Frontal cortex (tissue), 4 donors: ENCODE results near the gene OR6N1. TPM values are rescaled to one million over a fixed set of nuclear protein-coding genes. Genes with fewer than 3 reads are reported as not detected.

Source experiments
- DNase-seq, 2 donors: peaks; one replicate each; pipeline ENCODE4 v3.0.0; 2012; ENCODE audit warnings: low spot score in 2 of 2
- FAIRE-seq: peaks from 2 replicates; lab custom pipeline; 2012; peaks lifted over from hg19 to GRCh38; lab: Jason Lieb, UNC
- total RNA-seq: library from RNA; depleted of rRNA; stranded (reverse); fragments of >200 nt; gene quantifications from one replicate; pipeline ENCODE4 v1.2.3, GENCODE V29; 2014
- donor health status: control.
- donor health status: control.
- donor health status: control.

The OR6N1 gene, protein sequence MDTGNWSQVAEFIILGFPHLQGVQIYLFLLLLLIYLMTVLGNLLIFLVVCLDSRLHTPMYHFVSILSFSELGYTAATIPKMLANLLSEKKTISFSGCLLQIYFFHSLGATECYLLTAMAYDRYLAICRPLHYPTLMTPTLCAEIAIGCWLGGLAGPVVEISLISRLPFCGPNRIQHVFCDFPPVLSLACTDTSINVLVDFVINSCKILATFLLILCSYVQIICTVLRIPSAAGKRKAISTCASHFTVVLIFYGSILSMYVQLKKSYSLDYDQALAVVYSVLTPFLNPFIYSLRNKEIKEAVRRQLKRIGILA
- not detected for total RNA-seq

- no peak for FAIRE-seq
- DNase-seq = no peak
Observed at GRCh38 chr1:158771950-158772866, at the start of gene OR6N1. Gene OR6N1, minus strand, starts transcription at chr1:158772195. Its CDS starts 5,513 bp downstream, at chr1:158766682.

DNA sequence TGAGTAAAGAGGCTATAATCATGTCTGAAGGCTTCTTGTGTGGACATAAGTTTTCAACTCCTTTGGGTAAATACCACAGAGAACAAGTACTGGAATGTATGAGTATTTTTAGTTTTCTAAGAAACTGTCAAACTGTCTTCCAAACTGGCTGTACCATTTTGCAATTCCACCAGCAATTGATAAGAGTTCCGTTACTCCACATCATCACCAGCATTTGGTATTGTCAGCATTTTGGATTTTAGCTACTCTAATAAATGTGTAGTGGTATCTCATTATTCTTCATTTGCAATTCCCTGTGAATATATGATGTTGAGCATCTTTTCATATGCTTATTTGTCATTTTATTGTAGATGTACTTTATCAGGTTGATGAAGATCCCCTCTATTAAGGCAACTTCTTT is 49.7 kb upstream of the OR6N1 start:
- no peak for FAIRE-seq
- no peak for DNase-seq

GRCh38 chr1:158819461-158820443 is 47.8 kb upstream of the OR6N1 start:
- no peak for DNase-seq
- no peak for FAIRE-seq

DNA sequence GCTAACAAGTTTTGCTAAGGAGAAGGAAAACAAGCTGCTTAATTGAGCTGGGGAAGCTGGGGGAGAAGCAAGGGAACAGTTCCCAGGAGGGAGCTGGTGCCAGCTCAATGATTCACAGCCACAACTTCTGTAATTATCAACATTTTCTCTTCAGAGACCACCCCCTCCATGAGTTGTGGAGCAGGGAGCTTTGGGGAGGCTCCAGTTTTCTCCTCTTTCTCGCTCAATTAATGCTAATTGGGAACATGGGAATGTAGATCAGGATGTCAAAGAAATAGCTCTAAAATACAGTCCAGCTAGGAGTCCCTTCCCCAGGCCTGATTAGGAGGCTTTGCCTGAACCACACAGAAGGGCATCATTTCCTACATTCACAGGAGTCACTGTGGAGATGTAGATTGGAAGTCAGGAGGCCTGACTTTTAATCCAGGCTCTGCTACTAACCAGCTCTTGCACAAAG is 47.0 kb upstream of the OR6N1 start:
- FAIRE-seq = no peak
- DNase-seq = peak in 1 of 2 donors; percentile 5

GRCh38 chr1:158818560-158818959 is 46.6 kb upstream of the OR6N1 start:
- FAIRE-seq (no peak), DNase-seq (no peak)

- no peak for DNase-seq
- no peak for FAIRE-seq
Observed at GRCh38 chr1:158814970-158815369, 43.0 kb upstream of the OR6N1 start.

DNA sequence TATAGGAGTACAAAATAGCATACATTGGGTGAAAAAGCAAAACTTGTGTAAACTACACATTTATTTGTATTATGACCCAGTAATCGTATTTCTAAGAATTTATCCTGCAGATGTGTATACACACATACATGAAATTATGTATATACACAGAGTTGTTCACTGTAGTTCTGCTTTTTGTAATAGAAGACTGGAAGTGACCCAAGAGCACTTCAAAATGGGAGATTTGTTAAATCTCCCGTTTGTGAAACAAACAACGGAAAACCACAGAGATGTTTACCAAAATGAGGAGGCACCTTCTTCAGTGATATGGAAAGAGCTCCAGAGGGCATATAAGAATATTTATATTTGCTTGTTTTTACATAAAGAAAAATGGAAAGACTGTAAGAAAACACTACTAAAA is 41.2 kb upstream of the OR6N1 start:
- DNase-seq (no peak), FAIRE-seq (no peak)

GRCh38 chr1:158812336-158812735 is 40.3 kb upstream of the OR6N1 start:
- FAIRE-seq (no peak), DNase-seq (no peak)

GRCh38 chr1:158810311-158810710 is 38.3 kb upstream of the OR6N1 start:
- FAIRE-seq = no peak
- no peak for DNase-seq

DNA sequence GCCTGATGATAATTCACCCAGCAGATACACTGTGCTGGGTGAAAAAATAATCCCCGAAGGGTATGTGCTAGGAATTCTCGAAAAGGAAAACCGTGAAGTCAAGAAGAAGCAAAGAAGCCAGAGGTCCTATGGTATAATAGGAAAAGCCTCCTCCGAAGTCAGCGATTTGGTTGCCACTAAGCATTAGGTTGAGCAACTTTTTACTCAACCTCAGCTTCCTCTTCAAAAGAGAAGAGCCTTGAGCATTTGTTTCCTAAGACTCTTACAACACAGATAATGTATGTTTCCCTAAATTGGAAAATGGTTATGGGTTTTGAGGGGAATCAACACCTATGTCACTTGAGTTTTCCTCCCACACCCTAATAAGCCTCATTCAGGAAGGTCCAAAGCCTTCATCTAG is 37.9 kb upstream of the OR6N1 start:
- DNase-seq = no peak
- FAIRE-seq = no peak

DNA sequence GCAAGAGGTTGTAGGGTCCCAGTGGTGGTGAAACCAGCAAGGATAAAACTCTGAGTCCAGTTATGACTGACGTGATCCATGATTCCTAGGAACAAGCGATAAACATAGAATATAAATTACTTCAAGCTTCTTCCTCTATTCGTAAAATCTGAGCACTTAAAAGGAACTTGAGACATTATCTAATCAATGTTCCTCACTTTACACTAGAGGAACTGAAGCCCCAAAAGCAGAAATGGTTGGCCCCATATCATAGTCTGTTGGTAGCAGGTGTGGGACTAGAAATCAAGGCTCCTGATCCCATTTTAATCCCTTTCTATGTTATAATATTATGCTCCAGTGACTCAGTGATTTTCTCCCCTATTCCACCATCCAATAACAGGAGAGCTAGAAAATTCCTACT is 37.3 kb upstream of the OR6N1 start:
- DNase-seq (no peak), FAIRE-seq (no peak)

DNA sequence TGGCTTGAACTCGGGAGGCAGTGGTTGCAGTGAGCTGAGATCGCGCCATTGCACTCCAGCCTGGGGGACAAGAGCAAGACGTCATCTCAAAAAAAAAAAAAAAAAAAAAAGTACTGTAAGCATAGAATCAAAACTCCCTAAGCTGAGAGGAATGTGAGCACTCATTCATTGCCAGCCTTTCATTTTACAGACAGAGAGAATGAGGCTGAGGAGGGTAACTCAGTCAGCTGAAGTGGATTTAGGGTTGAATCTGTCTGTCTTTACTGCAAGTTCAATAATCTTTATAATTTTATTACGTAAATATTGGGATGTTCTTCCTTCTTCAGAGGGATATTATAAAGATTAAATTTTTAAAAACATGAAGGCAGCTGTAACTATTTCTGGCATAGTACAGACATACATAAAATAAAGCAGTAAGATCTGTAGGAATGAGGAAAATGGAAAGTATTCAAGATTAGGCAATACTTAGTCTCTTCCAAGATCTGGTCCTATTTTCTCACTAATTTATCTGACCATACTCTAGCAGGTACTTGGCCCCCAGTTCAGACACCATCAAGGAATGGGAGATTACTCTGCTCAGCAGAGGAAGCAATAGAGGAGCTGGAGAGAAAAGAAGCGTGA is 35.0 kb upstream of the OR6N1 start:
- FAIRE-seq (no peak), DNase-seq (no peak)

DNA sequence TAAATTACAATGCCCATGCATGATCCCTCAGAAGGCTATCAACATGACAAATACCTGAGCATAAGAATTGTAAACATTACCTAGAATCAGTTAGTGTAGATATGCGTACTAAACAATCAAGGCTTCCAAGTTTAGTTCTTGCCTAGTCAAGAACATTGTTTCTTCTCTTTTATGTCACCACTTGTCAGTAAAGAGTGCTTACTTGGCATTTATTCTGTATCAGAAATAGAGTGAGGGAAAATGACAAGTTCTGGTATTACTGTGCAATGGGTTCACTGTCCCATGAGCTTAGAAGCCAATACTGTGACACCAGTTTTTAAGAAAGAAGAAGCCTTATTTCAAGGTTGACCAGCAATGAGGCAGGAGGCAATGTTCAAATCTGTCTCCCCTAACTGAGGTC is 31.7 kb upstream of the OR6N1 start:
- no peak for FAIRE-seq

GRCh38 chr1:158801396-158801795 is 29.4 kb upstream of the OR6N1 start:
- FAIRE-seq (no peak), DNase-seq (no peak)

More for the DNA sequence above, 31.7 kb upstream of the OR6N1 start:
- no peak for DNase-seq

- DNase-seq = no peak
- no peak for FAIRE-seq
Observed at GRCh38 chr1:158800526-158800925, 28.5 kb upstream of the OR6N1 start.

GRCh38 chr1:158799689-158800088 is 27.7 kb upstream of the OR6N1 start:
- DNase-seq (no peak), FAIRE-seq (no peak)

DNA sequence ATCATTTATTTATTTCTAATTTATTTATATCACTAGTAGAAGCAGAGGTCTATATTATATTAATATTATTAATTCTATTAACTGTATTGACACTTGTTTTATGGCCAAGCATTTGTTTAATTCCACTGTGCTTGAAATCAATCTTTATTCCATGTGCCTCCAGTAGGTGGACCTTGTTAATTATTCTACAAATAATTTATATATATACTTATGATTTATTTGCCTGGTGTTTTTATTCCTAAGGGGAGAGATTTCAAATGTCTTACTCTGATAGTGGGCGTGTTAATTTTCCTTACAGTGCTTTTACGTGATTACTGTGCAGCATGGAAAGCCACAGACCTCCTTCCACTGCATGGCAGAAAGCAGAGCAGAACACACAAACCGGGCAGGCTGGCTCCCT is 26.5 kb upstream of the OR6N1 start:
- FAIRE-seq (no peak), DNase-seq (no peak)

GRCh38 chr1:158794247-158794646 is 22.3 kb upstream of the OR6N1 start:
- no peak for FAIRE-seq
- DNase-seq = no peak

DNA sequence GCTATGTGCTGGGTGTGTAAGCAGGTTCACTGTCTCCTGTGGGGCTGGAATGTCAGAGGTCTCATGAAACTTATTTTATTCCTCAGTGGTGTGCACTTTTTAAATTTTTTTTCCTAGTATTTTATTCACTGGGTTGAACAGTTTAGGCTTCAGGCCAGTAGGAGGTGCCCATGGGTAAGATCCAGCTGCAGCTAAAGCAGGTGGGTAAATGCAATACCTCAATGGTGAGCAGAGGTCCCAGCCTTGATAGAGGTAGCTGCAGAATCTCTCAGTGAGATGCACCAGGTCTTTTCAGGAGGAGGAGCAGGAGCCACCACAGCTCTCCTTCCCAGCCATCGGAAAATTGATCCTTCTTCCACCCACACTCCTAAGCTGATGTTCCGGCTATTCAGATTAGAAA is 21.6 kb upstream of the OR6N1 start:
- DNase-seq = no peak
- no peak for FAIRE-seq
